GM12874 (cell line): ENCODE measurements around the gene NRIP1.

Experiments used
- CTCF ChIP-seq: IDR thresholded peaks from 2 replicates; pipeline ENCODE4 v1.5.1; 2011; ENCODE audit warnings: low read depth, mild to moderate bottlenecking, control low read depth, low read length, moderate library complexity; ENCODE audit not compliant: insufficient read depth

Gene NRIP1

GRCh38 chr21:15037095-15037899 is 27.5 kb downstream of the NRIP1 start:
- no peak for TF ChIP-seq CTCF

- no peak for TF ChIP-seq CTCF
These were observed 28.6 kb downstream of the NRIP1 start for GRCh38 chr21:15036189-15036588.

- TF ChIP-seq CTCF, result no peak
These were observed 30.5 kb downstream of the NRIP1 start for GRCh38 chr21:15034126-15034853.

- TF ChIP-seq CTCF, result no peak
These were observed 32.9 kb downstream of the NRIP1 start for GRCh38 chr21:15031790-15032357.

- no peak for TF ChIP-seq CTCF
These were observed 35.7 kb downstream of the NRIP1 start for GRCh38 chr21:15029077-15029476.

- TF ChIP-seq CTCF, result no peak
These were observed 36.6 kb downstream of the NRIP1 start for GRCh38 chr21:15028186-15028585.

- TF ChIP-seq CTCF, result no peak
These were observed 37.7 kb downstream of the NRIP1 start for GRCh38 chr21:15027056-15027455.
